Heart left ventricle (tissue), 13 donors: ENCODE measurements around the gene ADRA1B.

Source experiments
- CTCF ChIP-seq, 12 donors: fragments of 200-600 bp; sonication (generic) in 4 of 12; IDR thresholded peaks; one replicate each; pipeline versions ENCODE4 v1.5.0 to v1.8.0; 2018 to 2022; ENCODE audit warnings: antibody characterized with exemption in 12 of 12, mild to moderate bottlenecking in 5 of 12
- POLR2A ChIP-seq, 2 donors: fragments of 450-650 bp; IDR thresholded peaks; one replicate each; pipeline ENCODE4 v1.6.1; 2017; ENCODE audit warnings: antibody characterized with exemption in 2 of 2, mild to moderate bottlenecking in 2 of 2, moderate library complexity in 2 of 2
- donor health status: ischemic (EF 13 %, LVEDD 7.1; RV severe dilation, severe dysfunction).
- donor health status: DM: no; HTN: yes; CAD: no.
- donor health status: DM: no; HTN: no; CAD: no.
- donor health status: ischemic (EF 25% LVEDD 6.9; RV normal size, moderate dysfunction).
- donor health status: ischemic (EF 25% LVEDD 5.7; RV mildly dilated, moderate dysfunction).
- donor health status: ischemic (EF 35%, LVEDD 5.7; RV mildly dilated, moderate dysfunction).
- donor health status: nonischemic (EF 11% LVEDD 7.7; RV severe dilation, severe dysfunction).
- donor health status: DM: yes; HTN: yes; CAD: no.
- donor health status: PGD.
- donor health status: ischemic (EF 29% LVEDD 5.4; RV normal size, mild dysfunction).
- donor health status: nonischemic (EF 23%, LVEDD 6.1; RV moderate dilation, normal function).

GRCh38 chr5:159956074-159956473 lies 39.8 kb downstream of the ADRA1B start:
- TF ChIP-seq CTCF (IDR thresholded peaks at IDR 0.05) (no peak), POLR2A (IDR thresholded peaks at IDR 0.05) (no peak)
